Gastroesophageal sphincter (tissue), 3 donors: ENCODE data around the gene CLIC3.

Experiments used
- CTCF ChIP-seq, 4 experiments: fragments of 200-600 bp in 2 of 4; fragments of 450-650 bp in 2 of 4; sonication (generic) in 1 of 4; IDR thresholded peaks; one replicate each; pipeline ENCODE4 v1.5.1; 2017 to 2019; ENCODE audit warnings: antibody characterized with exemption in 4 of 4, mild to moderate bottlenecking in 2 of 4, moderate library complexity in 2 of 4
- POLR2A ChIP-seq, 2 donors: fragments of 450-650 bp; IDR thresholded peaks; one replicate each; pipeline ENCODE4 v1.6.1; 2017; ENCODE audit warnings: antibody characterized with exemption in 2 of 2, mild to moderate bottlenecking in 2 of 2, moderate library complexity in 1 of 2
- POLR2AphosphoS5 ChIP-seq: sonication (generic); formaldehyde crosslinking; IDR thresholded peaks from one replicate; pipeline ENCODE4 v1.6.1; 2017; ENCODE audit warnings: antibody characterized with exemption

GRCh38 chr9:137014166-137014565, 17.8 kb upstream of the CLIC3 start:
- TF ChIP-seq CTCF (IDR thresholded peaks at IDR 0.05) (no peak), POLR2AphosphoS5 (no peak), POLR2A (IDR thresholded peaks at IDR 0.05) (no peak)
